Activated gamma-delta T cell treated with Interleukin-2 at 50 U/mL for 16 hours (primary cell): ENCODE measurements around the gene PLCD1.
"Not testable (repeated sequence)": the region's sequence is repeated elsewhere in the genome, so short reads cannot be mapped to it uniquely, and the experiment has no call there.

ENCODE experiments used
- DNase-seq: peaks from one replicate; pipeline ENCODE4 v3.0.0-alpha.2; 2020

Gene PLCD1

GRCh38 chr3:37997791-37998370 is 31.6 kb downstream of the PLCD1 start:
- DNase-seq: no peak

DNA sequence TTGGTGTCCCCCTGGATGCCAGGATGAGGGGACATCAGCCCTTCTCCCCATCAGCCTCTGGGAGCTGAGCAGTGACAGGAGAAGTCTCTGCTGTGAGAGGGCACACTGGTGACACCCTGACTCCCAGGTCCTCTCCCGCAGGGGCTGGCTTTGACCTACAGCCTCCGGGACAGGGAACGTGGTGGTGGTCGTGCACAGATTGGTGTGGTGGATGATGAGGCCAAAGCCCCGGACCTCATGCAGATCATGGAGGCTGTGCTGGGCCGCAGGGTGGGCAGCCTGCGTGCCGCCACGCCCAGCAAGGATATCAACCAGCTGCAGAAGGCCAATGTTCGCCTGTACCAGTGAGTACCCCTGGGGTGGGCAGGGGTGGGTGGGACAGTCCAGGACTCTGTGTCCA is 32.1 kb downstream of the PLCD1 start:
- no peak for DNase-seq

DNA sequence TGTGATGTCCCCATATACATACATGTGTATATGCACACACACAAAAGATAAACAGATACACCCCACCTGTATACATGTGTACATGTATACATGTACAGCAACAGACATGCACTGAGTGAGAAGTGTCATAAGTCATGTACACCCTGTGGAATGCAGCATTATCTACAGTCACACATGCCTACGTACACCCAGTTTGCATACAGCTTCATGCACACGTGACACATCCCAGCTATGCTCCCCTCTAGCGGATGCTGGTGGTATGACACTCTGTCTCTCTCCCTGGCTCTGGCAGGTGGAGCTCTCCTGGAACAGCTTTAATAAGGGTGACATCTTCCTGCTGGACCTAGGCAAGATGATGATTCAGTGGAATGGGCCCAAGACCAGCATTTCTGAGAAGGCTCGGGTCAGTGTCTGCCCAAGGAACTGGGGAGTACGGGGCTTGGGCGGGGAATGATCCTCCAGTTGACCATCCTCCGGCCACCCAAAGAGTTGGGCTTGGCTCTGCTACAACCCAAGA is 32.6 kb downstream of the PLCD1 start:
- peak; percentile 77 for DNase-seq

GRCh38 chr3:37995652-37996641 is 33.5 kb downstream of the PLCD1 start:
- DNase-seq: no peak

DNA sequence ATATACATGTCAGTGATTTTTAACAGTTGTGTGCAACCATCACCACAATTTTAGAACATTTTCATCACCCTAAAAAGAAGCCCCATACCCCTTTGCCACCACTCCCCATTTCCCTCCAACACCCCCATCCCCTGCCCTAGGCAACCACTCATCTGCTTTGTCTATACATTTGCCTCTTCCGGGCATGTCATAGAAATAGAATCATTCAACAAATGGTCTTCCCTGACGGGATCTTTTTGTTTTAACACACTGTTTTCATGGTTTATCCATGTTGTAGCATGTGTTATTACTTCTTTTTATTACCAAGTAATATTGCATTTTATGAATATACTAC is 34.8 kb downstream of the PLCD1 start:
- DNase-seq: no peak

DNA sequence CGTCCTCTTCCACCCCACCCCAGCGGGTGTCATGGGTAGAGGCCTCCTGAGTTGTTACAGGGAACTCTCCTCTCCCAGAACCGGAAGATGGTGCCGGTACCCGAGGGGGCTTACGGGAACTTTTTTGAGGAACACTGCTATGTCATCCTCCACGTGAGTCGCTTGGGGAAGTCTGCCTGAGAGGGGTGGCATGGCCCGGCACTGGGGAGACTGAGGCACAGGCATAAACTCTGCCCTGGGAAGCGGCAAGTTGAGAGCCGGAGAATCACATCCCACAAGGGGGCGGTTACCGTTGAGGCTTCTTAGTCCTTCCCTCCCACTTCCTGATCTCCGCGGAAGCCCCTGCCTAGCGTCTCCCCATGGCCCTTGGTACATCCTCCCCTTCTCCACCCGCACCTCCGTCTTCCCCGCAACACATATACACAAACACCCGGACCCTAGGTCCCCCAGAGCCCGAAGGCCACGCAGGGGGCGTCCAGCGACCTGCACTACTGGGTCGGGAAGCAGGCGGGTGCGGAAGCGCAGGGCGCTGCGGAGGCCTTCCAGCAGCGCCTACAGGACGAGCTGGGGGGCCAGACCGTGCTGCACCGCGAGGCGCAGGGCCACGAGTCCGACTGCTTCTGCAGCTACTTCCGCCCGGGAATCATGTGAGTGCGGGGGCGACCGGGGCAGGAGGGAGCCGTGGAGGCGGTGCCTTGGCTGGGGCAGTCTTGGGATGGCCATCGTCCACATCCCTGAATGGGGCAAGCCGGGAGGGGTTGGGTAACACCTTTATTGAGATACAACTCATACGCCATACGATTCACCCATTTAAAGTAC is 35.4 kb downstream of the PLCD1 start:
- peak; percentile 51 for DNase-seq

GRCh38 chr3:37993460-37993819 is 36.0 kb downstream of the PLCD1 start:
- no peak for DNase-seq

DNA sequence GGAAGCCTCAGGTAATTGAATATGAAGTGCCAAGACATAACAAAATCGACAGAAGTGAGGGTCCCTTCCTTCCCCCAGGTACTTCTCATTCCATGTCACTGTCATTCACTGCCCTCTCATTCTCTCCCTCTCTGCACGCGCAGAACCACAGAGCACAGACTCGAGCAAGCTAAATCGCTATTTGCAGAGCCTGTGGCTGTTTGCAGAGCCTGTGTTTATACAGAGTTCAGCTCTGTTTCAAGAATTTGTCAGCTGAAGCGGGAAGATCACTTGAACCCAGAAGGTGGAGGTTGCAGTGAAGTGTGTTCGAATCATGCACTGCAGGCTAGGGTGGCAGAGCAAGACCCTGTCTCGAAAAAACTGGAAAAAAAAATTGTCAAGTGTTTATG is 36.4 kb downstream of the PLCD1 start:
- DNase-seq: no peak

DNA sequence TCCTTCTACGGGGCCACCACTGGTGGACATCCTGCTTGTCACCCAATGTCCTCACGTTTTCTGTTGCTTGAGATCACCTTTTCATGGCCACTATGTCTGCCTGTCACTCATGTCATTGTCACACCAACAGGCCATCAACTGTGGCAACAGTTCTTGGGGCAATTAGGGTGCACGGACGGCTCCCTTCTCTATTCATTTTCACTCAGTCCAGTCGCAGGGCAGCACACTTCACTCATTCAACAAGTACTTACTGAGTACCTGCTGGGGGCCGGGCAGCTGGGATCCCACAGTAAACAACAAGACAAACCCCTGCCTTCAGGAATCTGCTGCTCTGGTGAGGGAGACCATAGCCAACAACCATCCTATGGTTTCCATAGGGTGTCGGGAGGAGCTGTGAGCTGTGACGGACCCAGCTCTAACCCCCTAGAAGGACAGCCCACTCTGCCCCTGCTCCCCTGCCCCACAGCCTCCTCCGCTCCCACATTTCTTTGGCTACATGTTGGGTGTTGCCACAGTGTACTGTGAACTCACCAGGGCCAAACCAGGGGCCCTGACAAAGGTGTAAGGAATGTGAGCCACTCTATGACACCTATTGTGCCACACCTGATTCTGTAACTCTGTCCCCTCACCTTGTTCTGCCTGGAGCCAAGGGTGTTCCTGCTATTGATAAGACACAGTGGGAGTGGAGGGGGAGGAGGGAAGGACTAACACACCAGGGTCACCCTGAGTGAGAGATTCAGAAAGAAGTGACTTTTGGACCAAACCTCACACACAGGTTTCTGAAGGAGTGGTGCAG is 37.0 kb downstream of the PLCD1 start:
- DNase-seq: no peak

- no peak for DNase-seq
Measured at GRCh38 chr3:37991823-37992222, 37.6 kb downstream of the PLCD1 start.

- no peak for DNase-seq
Measured at GRCh38 chr3:37991109-37991508, 38.3 kb downstream of the PLCD1 start.

DNA sequence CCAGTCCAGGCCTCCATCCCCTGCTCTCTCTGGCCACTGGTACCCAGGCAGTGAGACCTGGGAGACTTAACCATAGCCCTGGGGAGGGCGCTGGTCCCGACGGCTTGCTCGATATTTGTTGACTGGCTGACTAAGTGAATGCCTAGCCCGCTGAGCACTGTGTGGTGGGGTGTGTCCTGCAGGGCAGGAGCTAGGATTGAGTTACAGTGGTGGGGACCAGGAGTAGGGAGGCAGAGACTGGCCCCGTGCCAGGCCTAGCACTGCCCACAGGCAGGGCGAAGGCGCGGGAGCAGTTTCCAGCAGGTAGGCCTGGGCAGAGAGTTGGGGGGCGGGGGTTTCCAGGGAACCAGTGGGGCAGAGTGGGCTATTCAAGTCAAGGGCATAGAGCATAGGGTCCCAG is 38.9 kb downstream of the PLCD1 start, which contains the start of gene VILL:
Gene VILL, plus strand, starts transcription at position 260 of the 400 bp plus-strand sequence. CDS start 2,887 bp downstream, outside the sequence.
- no peak for DNase-seq

GRCh38 chr3:37989821-37990480 is 39.5 kb downstream of the PLCD1 start:
- DNase-seq: no peak

- DNase-seq: no peak
Measured at GRCh38 chr3:37988931-37989525, 40.4 kb downstream of the PLCD1 start.

- DNase-seq: not testable (repeated sequence)
Measured at GRCh38 chr3:37988376-37988775, 41.1 kb downstream of the PLCD1 start.

- no peak for DNase-seq
Measured at GRCh38 chr3:37987751-37988179, 41.7 kb downstream of the PLCD1 start.

GRCh38 chr3:37987315-37987697 is 42.1 kb downstream of the PLCD1 start:
- DNase-seq: no peak

DNA sequence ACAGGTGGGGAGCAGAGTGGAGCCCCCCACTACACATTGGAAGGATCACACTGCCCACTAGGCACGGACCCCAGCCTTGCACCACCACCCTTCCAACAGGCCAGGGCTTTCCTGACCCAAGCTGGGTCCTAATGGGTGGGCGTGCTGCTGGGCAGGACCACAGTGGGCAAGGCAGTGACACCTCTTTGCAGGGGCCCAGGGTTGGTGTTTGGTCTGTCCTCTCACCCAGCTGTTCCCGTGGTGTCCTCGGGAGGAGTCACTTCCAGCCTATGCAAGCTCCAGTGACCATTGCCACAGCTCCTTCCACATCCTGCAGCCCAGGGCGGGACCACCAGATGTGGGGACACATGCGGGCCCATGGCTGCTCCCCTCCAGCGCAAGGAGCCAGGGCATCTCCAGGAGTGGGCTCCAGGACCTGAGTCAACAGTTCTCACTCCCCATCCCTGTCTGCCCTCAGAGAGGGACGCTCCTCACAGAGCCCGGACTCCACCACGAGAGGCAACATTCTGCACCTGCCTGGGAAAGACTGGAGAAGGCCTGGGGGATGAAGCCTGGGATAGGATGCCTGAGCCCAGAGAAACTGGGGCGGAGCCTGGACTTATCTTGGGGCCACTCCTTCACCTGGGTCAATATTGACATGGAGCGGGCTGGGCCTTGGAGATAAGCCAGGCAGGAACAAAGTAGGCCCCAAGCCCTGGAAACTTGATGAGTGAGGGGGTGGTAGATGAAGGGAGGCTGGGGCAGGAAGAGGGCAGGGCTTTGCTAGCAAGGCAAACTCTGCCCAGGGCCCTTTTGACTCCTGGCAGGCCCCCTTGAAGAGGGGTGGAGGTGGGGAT is 42.7 kb downstream of the PLCD1 start:
- DNase-seq: no peak

DNA sequence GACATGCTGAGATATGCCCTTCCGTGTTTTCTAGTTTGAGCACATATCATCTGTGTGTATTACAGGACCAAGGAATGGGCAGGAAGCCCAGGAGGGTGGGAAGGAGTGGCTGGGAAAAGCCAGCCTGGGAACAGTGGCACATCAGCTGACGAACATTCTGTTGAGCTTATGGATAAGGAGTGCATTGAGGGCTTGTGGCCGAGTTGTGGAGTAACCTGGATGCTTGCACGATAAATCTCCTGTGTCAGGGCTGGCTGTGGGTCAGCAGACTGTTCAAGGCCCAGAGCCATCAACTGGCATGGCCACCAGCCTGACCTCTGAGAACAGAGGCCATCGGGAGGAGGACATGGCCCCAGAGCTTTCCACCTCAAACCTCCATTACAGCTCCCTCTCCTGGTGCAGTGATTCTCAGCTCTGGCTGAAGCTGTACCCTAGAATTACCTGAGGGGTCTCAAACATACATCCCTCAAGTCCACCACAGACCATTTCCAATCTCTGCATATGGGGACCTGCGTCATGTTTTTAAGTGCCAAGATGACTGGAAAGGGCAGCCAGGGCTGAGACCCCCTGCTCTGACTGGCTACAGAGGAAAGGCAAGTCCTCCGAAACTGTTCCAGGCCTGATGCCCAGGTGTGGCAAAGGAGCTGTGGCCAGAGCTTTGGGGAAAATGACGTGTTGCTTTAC is 43.7 kb downstream of the PLCD1 start:
- no peak for DNase-seq

DNA sequence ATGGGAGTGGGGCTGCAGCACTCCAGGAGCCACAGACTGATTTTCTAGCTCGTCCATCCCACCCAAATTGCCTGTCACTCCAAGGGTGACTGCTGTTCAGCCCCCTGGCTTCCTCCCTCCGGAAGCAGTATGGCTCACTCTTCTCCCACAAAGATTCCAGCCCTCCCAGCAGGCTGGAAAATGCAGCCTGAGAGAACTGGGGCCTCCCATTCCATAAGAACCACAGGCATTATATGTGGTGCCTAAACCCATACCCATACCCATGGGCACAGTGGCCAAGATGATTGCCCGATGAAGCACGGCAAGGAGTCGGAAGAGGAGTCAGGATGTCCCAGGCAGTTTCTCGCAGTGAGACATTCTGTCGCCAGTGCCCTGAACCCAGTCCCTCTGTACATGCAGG is 44.8 kb downstream of the PLCD1 start:
- DNase-seq: no peak
